NCI-H2107 treated with DMSO at 0.1 percent for 48 hours (cell line): ENCODE measurements around the gene SLC16A10.

ENCODE experiments used
- DNase-seq: peaks from one replicate; lab custom pipeline; 2025; ENCODE audit not compliant: unreplicated experiment; lab: John Stamatoyannopoulos, UW

Gene SLC16A10

DNA sequence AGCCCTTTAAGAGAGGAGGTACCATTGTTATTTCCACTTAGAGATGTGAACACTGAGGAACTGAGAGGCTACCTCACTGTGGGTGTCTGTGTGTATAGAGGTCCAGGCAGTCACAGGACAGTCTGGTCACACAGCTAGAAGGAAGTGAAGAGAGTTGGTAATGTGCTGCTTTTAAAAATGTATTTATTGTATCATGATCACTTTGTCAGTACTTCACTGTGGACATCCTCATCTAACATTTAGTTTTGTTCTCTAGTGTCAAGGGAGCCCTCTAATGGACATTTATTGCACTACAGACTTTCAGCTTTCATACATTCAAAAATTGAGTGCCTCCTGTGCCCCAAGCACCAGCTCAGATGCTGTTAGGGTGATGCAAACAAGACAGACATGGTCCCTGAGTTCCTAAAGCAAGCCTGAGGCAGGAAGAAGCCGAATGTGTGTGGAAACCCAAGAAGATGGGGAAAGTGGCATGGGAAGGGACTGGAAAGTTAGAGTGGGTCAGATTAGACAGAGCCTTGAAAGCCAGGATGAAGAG lies 123.0 kb downstream of the SLC16A10 start:
- peak; percentile 66 for DNase-seq

DNA sequence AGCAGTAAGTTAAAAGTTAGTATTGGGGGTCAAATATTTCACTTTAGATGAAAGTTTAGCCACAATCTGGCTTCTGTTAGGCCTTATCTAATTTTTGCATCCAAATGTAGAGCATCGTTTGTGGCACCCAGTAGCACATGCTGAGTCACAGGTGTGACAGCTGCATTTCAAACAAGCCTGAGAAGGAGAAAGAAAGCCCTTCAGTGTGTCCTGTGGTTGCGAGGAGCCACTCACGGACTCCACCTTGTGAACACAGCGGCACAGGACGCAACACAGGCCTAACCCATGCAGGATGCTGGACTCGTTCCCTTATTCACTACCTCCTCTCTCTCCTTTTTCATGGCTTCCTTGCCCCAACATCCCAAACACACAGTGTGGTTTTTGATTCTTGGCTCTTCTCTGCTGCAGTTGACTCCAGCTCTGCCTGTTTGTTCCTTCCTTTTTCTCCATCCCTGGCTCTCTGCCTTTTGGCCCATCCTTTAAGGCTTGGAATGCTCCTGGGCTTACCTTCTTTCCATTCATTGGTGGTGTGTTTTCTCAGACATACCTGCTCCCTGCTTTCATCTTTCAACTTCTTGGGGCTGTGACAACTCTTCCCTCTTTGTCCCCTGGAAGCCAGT lies 124.2 kb downstream of the SLC16A10 start:
- DNase-seq = peak; percentile 28

- DNase-seq = no peak
Measured at GRCh38 chr6:111212625-111213024, 125.3 kb downstream of the SLC16A10 start.

DNA sequence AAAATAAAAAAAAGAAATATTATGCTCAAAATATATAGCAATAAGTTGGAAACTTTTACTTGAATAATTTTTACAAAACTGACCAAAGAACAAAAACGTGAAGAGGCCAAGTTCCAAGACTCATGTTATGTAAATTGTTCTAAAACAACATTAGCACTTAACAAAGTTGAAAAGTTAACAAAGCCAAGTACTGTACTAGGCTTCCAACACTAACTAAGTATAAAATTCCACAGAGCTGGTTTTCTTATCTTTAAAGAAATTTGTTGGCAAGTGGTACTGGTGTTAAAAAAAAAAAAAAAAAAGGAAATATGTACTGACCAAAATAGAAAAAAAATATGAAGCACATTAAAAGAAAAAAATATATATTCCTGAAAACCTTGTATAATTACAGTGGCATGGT lies 127.8 kb downstream of the SLC16A10 start:
- DNase-seq = no peak

GRCh38 chr6:111219785-111220184 lies 132.5 kb downstream of the SLC16A10 start:
- no peak for DNase-seq

- no peak for DNase-seq
Measured at GRCh38 chr6:111220383-111221031, 133.2 kb downstream of the SLC16A10 start.

DNA sequence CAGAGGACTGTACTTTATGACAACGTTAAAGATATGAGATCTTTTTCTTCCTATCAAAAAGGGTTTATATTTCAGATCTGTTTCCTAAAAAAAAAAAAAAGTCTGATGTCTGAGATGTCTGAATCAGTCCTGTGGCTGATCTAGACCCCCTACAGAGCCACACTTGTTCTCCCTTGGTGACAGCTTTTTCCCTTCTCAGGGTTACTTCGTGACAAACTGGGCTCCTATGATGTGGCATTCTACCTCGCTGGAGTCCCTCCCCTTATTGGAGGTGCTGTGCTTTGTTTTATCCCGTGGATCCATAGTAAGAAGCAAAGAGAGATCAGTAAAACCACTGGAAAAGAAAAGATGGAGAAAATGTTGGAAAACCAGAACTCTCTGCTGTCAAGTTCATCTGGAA lies 134.5 kb downstream of the SLC16A10 start:
- DNase-seq = no peak

DNA sequence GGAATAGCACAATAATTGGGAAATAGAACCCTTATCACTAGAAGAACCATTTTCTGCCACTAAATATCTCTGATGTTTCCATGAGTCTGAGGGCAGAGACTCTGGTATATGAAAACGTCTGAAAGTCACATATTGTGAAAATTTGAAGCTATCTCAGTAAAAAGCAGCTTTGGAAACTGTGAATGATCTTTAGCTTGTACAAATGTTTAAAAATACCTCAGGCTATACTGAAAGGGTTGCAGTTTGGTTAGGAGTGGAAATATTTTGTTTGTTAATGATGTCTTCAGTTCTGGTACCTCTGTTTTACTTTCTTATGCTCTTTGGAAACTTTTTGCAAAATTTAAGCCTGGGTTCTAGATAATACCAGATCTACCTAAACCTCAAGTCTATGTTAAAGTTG lies 135.0 kb downstream of the SLC16A10 start:
- DNase-seq = no peak

- DNase-seq = no peak
Measured at GRCh38 chr6:111228094-111228493, 140.8 kb downstream of the SLC16A10 start.

- DNase-seq = no peak
Measured at GRCh38 chr6:111230351-111231089, 143.2 kb downstream of the SLC16A10 start.

GRCh38 chr6:111231090-111231459 lies 143.8 kb downstream of the SLC16A10 start:
- DNase-seq = no peak

DNA sequence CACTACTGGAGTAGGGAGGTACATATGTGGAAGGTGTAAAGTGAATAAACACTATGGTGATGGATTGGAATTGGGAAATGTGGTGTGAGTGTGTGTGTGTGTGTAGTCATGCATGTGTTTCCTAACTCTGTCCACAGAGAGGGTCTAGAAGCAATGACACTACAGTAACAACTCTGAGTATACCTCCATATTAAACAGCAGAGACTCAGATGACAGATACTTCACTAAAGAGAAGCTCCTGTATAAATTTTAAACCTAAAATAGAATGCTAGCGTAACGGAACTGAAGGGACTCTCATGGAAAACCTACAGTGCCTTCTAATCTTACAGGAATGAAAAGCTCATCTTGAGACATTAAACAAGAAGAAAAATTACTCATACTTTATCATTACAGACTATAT lies 150.5 kb downstream of the SLC16A10 start:
- DNase-seq = no peak

DNA sequence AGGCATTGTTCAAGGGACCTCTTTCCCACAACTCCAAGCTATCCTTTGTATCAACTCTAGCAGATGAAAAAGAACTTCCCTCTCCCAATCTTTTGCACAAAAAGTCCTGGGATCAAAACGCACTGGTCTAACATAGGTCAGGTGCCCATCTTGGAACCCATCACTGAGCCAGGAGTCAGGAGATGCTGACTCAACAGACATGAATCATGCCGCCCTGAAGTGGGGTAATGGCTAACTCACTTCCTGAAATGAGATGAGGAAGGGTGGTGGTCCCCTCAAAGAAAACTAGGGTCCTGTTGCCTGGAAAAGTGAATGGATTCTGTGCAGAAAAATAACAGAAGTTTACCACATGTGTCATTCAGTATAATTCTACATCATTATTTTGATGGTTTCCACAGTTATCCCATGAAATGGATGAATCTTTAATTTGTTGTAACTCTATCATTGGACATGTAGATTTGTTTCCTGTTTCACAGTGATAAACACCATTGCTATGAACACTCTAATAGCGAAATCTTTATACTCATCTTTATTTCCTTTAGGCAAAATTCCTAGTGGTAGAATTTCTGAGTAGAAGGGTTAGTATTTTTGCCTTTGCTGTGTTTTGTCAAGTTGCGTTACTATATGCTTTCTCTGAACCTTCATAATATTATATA lies 151.3 kb downstream of the SLC16A10 start:
- DNase-seq = no peak

DNA sequence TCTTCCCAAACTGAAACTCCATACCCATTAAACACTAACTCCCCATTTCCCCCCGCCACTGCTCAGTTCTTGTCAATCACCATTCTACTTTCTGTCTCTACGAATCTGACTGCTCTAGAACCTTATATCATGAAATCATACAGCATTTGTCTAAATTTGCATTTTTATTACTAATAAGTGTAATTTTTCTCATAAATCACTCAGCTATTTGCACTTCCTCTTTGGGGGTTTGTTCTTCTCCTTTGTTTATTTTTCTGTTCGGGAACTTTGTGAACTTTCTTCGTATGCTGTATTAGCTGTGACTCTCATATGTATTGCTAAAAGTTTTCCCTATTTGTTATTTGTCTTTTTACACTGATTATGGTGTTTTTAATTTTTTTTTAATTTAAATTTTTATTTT lies 152.2 kb downstream of the SLC16A10 start:
- DNase-seq = no peak

DNA sequence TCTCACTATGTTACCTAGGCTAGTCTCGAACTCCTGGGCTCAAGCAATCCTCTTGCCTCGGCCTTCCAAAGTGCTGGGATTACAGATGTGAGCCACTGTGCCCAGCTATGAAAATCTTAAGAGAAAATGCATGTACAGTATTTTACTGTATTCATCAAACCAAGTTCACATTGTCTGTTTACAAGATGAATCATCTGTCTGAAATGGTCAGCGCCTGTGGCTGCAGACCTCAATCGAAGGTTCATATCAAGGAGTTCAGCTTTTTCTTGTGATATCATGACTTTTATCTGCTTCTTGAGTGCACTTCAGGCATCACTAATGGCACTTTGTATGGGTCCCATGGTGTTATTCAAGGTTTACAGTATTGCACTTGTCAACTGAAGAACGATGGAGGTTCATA lies 155.1 kb downstream of the SLC16A10 start:
- DNase-seq = no peak

DNA sequence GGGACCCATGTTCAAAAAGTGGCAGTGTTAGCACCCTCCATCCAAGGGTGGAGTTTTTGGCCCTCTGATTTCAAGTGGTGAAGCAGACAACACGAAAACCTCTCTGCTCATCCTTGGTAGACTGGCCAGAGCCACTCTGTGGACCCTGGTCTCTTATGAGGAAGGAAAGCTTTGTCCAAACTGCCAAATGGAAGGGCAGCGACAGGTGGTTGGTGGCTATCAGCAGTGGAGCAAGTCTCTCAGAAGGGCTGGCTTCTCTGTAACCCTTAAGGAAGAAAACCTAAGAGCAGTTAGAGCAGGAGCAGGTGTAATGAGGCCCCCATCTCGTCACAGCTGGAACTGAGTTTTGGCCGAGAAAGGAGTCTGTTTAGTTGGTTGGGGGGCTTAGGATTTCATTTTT lies 155.8 kb downstream of the SLC16A10 start:
- DNase-seq = no peak

DNA sequence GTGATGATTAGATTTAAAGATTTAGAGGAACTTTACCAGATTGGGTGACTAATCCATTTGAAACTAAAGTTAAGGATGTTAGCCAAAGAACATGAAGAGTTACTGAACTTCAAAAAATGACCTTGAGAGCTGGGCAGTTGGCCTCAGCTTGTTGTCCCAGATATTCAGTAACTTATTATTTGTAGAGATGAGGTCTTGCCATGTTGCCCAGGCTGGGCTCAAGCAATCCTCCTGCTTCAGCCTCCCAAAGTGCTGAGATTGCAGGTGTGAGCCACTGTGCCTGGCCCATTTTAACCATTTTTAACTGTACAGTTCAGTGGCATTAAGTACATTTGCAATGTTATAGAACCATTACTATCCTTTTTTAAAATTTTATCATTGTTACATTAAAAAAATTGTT lies 161.5 kb downstream of the SLC16A10 start:
- no peak for DNase-seq

DNA sequence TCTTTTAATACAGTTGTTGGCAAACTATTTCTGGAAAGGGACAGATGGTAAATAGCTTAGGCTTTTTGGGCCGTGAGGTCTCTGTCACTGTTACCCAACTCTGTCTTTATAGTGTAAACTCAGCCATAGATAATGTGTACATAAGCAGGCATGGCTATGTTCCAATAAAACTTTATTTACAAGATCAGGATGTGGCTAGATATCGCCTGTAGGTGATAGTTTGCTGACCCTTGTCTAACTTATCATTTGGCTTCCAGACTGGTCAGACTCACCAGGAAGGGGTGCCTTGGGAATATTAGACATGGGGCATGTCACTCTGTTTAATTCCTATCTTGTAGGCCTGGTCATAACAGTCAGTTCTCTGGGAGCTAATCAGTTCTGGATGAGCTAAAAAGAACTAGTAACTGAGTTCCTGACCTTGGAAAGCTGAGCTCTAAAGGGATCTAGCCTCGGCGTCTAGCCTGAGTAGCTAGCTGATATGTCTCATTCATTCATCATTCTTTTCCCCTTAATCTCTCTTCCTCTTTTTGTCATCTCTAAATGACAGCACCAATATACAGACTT lies 163.6 kb downstream of the SLC16A10 start:
- no peak for DNase-seq

GRCh38 chr6:111252726-111253125 lies 165.4 kb downstream of the SLC16A10 start:
- DNase-seq = no peak

- DNase-seq = no peak
Measured at GRCh38 chr6:111254004-111254778, 166.9 kb downstream of the SLC16A10 start.

GRCh38 chr6:111254779-111255166 lies 167.5 kb downstream of the SLC16A10 start:
- no peak for DNase-seq
